H1 (cell line): ENCODE measurements around the gene NDUFB8.

Source experiments
- CHD1 ChIP-seq: IDR thresholded peaks from 2 replicates; pipeline ENCODE4 v1.6.1; 2012; ENCODE audit warnings: low read depth, low read length, improper control_type of control experiment
- EP300 ChIP-seq, 2 experiments: IDR thresholded peaks; 1 replicate in 1 of 2; 2 replicates in 1 of 2; pipeline ENCODE4 v1.6.1; 2011 to 2012; ENCODE audit warnings: low read depth in 2 of 2, low read length in 2 of 2, mild to moderate bottlenecking in 2 of 2, borderline replicate concordance in 1 of 2, inconsistent platforms in 1 of 2, moderate library complexity in 1 of 2
- HDAC2 ChIP-seq, 2 experiments: fragments of 300-600 bp in 1 of 2; sonication (generic) in 1 of 2; IDR thresholded peaks; 2 replicates each; pipeline ENCODE4 v1.6.1; 2011 to 2012; ENCODE audit warnings: low read depth in 2 of 2, low read length in 2 of 2, mild to moderate bottlenecking in 2 of 2, moderate library complexity in 2 of 2, borderline replicate concordance in 1 of 2, inconsistent platforms in 1 of 2
- KDM1A ChIP-seq: fragments of 200-600, 300-600 bp; sonication (generic); IDR thresholded peaks from 2 replicates; pipeline ENCODE4 v1.7.1; 2016; ENCODE audit warnings: mild to moderate bottlenecking, low read length, borderline replicate concordance
- NRF1 ChIP-seq: IDR thresholded peaks from 2 replicates; pipeline ENCODE4 v1.6.1; 2011; ENCODE audit warnings: mild to moderate bottlenecking, low read depth, low read length, improper control_type of control experiment
- PHF8 ChIP-seq: fragments of 200-600 bp; sonication (generic); conservative IDR thresholded peaks from 2 replicates; pipeline ENCODE4 v1.7.1; 2012; ENCODE audit warnings: low read depth, mild to moderate bottlenecking, inconsistent platforms, low read length, moderate library complexity
- POLR2A ChIP-seq, 2 experiments: IDR thresholded peaks; 1 replicate in 1 of 2; 2 replicates in 1 of 2; pipeline ENCODE4 v1.6.1; 2011; ENCODE audit warnings: low read depth in 2 of 2, low read length in 2 of 2, mild to moderate bottlenecking in 2 of 2; ENCODE audit errors: control extremely low read depth in 1 of 2
- POLR2AphosphoS5 ChIP-seq: IDR thresholded peaks from 2 replicates; pipeline ENCODE4 v1.6.1; 2011; ENCODE audit warnings: low read depth, low read length
- POU5F1 ChIP-seq: IDR thresholded peaks from 2 replicates; pipeline ENCODE4 v1.6.1; 2011; ENCODE audit warnings: low read depth, mild to moderate bottlenecking, low read length, moderate library complexity
- TAF1 ChIP-seq: IDR thresholded peaks from 2 replicates; pipeline ENCODE4 v1.6.1; 2011; ENCODE audit warnings: mild to moderate bottlenecking, low read depth, low read length
- ZNF274 ChIP-seq: IDR thresholded peaks from 2 replicates; pipeline ENCODE4 v1.7.0; 2012; ENCODE audit warnings: low read length, borderline replicate concordance; ENCODE audit errors: extremely low read depth
- TF ChIP-seq, protein P1 (sequence below), 3 experiments: IDR thresholded peaks; 1 replicate in 2 of 3; 2 replicates in 1 of 3; pipeline versions ENCODE4 v1.5.1 to v1.6.1; 2011; ENCODE audit warnings: low read length in 3 of 3, mild to moderate bottlenecking in 3 of 3, inconsistent platforms in 2 of 3, low read depth in 1 of 3, moderate library complexity in 1 of 3; ENCODE audit not compliant: insufficient read depth in 1 of 3; ENCODE audit errors: control extremely low read depth in 1 of 3
- TF ChIP-seq, protein P2 (sequence below): IDR thresholded peaks from 2 replicates; pipeline ENCODE4 v1.6.1; 2011; ENCODE audit warnings: low read length, improper control_type of control experiment

DNA sequence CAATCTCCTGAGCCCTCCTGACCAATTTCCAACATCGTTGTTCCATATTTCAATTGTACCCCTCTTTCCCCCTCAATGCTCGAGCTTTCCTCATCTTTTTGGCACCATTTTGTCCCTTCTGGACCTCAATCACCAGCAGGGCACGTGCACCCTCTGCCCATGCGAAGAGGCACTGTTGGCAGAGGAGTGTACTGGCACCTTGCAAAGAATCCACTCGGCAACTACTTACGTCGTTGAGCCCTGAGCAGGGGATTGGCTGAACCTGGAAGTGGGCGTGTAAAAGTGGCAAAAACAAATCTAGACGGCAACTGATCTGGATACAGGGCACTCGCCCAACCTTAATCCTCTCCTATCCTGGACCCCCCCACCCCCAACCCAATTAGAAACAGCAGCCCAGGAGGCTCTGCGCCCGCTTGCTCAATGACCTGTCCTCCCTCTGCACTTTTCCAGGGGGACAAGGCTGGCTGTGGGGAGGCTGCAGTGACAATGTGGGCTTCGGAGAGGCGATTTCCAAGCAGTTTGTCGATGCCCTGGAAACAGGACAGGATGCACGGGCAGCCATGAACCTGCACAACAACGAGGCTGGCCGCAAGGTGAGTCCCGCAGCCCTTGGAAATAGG, 48.1 kb downstream of the NDUFB8 start:
- TF ChIP-seq POLR2A (IDR thresholded peaks at IDR 0.05; ENCODE audit: control extremely low read depth in 1 of 2, low read depth in 2 of 2, low read length in 2 of 2) (no peak), NRF1 (no peak), ZNF274 (no peak), HDAC2 (IDR thresholded peaks at IDR 0.05; ENCODE audit: borderline replicate concordance in 1 of 2, low read depth in 2 of 2, low read length in 2 of 2) (no peak), KDM1A (no peak), POU5F1 (no peak), PHF8 (no peak), TAF1 (no peak; the same call in 1 of the 2 replicates), POLR2AphosphoS5 (no peak), CHD1 (no peak), EP300 (IDR thresholded peaks at IDR 0.05; ENCODE audit: borderline replicate concordance in 1 of 2, low read depth in 2 of 2, low read length in 2 of 2) (no peak)
- TF ChIP-seq, protein P1, sequence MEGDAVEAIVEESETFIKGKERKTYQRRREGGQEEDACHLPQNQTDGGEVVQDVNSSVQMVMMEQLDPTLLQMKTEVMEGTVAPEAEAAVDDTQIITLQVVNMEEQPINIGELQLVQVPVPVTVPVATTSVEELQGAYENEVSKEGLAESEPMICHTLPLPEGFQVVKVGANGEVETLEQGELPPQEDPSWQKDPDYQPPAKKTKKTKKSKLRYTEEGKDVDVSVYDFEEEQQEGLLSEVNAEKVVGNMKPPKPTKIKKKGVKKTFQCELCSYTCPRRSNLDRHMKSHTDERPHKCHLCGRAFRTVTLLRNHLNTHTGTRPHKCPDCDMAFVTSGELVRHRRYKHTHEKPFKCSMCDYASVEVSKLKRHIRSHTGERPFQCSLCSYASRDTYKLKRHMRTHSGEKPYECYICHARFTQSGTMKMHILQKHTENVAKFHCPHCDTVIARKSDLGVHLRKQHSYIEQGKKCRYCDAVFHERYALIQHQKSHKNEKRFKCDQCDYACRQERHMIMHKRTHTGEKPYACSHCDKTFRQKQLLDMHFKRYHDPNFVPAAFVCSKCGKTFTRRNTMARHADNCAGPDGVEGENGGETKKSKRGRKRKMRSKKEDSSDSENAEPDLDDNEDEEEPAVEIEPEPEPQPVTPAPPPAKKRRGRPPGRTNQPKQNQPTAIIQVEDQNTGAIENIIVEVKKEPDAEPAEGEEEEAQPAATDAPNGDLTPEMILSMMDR (IDR thresholded peaks at IDR 0.05; ENCODE audit: control extremely low read depth in 1 of 3, insufficient read depth in 1 of 3, low read depth in 1 of 3, low read length in 3 of 3): peak in 2 of 3 experiments; percentile 4 to 7; a peak in 1 of 4 replicates
- TF ChIP-seq, protein P2, sequence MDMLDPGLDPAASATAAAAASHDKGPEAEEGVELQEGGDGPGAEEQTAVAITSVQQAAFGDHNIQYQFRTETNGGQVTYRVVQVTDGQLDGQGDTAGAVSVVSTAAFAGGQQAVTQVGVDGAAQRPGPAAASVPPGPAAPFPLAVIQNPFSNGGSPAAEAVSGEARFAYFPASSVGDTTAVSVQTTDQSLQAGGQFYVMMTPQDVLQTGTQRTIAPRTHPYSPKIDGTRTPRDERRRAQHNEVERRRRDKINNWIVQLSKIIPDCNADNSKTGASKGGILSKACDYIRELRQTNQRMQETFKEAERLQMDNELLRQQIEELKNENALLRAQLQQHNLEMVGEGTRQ: no peak
